T-helper 9 cell (primary cell): ENCODE data around the gene ANGEL1.

Experiments
- DNase-seq: peaks from one replicate; pipeline ENCODE4 v3.0.0-alpha.2; 2020

The ANGEL1 gene

DNA sequence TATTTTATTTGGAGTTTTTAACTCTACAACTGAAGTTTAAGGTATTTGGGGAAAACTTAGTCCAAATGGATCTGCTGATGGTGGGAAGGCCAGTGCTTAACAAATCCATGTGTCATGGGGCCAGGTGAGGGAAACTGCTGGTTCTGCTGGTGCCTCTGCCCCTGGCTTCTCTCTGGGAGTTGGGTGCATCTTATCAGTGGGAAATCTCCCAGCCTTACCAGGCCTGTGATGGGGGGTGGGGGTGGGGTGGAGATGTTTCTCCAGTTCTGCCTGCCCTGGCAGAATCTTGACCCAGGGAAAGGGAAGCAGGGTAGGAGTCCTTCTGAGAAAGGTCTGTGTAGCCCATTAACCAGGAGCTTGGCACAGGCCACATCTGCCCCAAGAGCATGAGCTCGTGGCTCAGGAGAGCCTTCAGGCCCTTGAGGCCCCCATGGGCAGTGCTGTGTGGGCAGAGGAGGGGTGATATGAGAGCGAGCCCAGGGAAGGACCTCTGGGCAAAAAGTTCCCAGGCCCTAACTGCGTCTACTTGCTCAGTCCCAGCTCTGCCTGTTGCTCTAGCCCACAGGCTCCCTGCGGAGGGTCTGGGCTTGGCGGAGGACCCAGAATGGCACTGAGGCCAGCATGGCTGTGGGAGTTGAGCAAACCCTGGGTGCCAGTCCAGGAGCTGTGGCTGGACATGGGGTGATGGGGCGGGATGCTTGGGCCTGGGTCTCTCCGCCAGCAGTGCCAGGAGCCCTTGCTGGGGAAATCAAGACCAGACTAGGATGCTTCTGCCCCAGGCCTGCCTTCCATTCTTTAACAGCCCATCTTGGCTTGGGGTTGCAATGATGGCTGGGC lies 33.2 kb downstream of the ANGEL1 start:
- DNase-seq: no peak

DNA sequence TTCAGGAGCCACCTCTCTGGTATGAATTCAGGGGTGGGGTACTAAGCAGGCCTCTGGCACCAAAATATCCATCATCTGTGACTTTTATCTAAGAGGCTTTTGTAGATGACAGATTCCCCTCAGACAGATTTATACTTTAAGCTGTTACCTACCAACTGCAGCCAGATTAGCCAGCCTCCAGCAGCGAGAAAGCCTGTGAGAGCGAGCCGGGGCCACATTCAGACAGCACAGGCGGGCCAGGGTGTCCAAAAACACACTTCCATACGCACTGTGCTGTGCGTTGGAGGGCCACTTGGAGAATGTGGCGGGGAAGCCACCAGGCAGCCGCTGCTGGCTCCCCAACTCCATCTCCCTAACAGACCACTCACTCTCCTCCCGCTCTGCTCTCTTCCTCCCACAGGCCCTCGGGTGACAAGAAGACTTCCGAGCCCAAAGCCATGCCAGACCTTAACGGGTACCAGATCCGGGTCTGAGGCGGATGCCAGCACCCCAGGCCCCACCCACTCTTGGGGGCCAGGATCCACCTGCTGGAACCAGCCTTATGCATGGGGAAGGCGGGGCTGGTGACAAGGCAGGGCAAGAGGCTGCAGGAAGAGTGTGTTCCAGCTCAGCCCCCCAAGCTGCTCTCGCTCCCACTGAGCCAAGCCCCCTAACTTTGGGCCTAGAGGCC lies 34.0 kb downstream of the ANGEL1 start:
- DNase-seq: no peak

DNA sequence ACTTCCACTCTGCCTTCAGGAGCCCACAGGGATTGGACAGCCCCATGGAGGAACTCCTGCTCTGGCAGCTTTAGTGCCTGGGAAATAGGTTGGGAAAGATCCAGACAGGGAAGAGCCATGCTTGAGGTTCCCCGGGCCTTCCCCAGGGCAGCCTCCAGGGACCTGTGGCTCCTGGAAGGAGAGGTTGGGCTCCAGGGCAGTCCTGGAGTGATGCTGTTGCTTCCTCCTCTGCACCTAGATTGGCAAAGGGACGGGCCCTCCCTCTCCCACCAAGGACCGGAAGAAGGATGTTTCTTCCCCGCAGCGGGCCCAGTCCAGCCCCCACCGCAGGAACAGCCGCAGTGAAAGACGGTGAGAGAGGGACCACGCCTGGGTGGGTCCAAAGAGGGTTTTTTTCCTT lies 35.0 kb downstream of the ANGEL1 start:
- no peak for DNase-seq

DNA sequence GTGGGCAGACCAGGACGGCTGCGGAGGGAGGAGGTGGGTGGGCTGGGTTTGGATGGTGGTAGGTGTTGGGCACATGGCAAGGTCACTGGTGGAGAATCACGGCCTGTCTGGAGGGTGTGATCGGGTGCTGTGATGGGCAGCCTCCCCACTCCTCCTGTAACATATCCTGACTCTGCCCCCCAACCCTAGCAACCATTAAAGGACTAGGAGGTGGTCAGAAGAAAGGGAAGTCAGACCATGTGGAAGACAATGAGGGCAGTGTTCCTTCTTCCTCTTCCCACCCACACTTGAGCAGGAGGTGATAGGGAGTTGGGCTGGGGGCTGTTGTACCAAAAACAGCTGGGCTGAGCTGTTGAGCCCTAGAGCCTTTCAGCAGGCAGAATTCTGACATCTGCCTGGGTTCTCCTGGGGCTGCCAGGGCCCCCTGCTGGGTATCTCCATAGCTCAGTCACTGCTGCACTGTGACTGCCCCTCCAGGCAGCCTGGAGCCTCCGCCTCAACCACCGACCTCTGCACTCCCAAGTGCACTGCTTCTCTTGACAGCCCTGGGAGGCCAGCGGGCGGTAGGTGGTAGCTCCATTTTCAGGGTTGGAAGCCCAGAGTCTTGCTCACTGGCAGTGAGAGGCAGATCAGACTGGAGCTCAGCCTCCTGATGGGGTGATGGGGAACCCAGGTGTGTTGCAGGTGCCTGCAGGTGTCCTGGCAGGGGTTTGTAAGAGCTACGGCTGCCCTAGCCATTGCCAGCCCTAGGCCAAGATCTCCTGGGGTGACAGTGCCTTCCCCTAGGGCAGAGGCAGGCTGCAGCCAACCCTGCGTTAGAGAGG lies 36.0 kb downstream of the ANGEL1 start:
- DNase-seq: no peak

DNA sequence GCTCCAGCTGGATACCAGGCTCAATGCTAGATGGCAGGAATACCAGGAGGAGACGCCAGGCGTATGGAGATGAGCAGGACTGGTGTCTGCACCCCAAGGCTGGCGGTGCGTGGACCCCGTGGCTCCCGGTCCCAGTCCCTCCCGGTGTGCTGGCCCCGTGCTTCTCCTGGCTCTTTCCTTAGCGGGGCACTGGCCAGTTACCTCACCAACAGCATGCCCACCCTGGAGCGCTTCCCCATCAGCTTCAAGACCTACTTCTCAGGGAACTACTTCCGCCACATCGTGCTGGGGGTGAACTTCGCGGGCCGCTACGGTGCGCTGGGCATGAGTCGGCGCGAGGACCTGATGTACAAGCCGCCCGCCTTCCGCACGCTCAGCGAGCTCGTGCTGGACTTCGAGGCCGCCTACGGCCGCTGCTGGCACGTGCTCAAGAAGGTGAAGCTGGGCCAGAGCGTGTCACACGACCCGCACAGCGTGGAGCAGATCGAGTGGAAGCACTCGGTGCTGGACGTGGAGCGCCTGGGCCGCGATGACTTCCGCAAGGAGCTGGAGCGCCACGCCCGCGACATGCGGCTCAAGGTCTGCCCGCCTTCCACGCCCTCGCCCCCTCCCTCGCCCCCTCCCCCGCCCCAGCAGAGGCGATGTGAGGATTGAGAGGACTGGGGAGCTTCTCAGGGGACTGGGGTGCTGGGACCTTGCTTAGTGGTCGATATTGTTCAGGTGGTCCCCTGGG lies 36.8 kb downstream of the ANGEL1 start:
- DNase-seq: no peak

DNA sequence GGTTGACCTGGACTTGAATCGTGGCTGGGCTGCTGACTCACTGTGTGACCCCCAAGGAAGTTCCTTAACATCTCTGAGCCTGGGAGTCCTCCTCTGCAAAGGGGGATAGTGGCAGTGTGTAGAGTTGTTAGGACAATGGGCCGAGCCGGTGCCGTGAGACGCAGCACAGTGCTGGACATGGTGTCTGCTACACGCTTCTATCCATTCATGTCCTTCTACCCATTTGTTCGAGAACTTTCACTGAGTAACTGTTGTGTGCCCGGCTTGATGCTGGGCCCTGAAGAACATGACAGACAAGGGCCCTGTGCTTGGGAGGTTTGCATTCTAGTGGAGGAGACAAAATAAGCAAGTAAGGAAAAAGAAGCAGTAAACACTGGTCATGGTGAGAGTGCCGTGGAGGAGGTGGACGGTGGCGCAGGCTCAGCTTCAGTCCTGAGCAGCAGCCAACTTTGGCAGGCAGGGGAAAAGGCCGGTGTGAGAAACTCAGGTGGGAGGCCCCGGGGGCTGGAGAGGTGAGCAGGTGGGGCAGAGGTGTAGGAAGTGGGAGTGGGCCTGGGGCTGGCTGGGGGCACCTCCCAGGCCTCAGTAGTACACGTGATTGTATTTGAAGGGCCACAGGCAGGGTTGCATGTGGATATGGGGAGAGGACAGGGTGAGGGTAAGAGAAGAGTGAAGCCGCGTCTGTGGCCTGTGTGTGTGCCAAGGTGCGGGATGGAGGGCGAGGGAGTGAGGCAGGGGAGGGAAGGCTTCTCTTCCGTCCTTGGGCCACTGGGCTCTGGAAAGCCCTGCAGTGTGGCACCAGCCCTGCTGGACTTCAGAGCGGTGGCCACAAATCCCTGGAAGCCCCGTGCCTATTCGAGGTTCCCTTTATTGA lies 37.6 kb downstream of the ANGEL1 start:
- no peak for DNase-seq

DNA sequence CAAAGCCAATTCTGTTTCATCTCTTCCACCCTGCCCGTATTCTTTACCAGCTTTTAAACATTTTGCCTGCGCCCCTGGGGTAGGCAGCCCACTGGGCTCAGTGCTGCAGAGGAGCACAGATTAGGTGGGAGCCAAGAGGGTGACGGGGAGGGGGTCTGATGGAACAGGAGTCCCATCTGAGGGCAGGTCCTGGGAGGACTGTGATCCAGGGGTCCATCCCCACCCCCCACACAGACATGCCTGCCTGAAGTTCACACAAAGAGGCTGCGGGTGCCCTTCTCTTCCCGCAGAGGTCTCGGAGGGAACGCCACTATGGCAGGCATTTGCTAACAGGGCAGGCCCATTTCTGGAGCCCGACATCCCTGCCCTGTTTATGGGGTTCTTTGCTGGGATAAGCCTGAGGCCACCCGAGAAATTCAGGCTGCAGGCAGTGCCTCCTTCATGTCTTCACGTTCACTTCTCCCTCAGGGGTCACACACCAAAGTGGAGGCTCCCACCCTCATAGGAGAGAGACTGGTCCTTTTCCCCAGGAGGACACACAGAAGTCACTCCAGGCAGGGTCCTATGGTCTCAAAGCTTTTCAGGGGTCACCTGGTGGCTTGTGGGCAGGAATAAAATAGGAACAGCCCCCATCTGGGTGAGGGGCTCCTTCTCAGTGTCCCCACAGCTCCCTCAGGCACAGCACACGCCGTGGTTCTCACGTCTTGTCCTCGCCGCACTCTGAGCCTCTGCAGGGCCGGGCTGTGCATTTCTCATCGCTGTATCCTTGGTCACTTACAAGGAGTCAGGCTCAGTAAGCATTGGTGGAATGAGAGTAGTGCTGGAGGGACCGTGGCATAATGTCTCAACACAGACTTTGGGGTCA lies 38.5 kb downstream of the ANGEL1 start:
- DNase-seq: no peak

DNA sequence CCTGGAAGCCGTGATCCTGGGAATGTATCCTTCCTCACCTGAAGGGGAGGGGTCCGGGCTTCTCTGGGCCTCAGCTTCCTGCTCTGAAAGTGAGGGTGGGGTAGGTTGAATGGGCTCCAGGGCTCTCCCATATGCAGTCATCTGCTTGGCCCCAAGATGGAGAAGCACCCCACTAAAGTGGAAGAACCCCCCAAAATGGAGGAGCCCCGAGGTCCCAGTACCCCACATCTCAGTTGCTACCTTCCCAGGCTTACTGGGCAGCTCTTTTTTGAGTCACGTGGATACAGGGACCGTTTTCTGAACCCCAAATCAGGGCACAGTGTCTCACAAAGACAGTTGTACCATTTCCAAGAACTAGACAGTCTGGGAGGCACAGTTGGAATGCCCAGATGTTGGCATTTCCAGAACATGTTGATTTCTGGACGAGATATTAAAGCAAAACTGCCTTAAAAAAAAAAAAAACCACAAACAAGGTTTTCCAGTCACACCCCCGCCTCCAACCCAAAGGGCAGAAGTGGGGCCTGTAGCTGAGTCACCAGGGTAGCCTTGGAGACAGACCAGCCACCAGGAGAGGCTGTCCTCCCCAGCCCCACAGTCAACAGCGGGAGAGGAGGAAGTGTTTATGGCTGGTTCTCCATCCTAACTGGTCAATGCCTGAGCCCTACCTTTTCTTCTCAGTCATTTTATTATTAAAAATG lies 39.3 kb downstream of the ANGEL1 start:
- no peak for DNase-seq

DNA sequence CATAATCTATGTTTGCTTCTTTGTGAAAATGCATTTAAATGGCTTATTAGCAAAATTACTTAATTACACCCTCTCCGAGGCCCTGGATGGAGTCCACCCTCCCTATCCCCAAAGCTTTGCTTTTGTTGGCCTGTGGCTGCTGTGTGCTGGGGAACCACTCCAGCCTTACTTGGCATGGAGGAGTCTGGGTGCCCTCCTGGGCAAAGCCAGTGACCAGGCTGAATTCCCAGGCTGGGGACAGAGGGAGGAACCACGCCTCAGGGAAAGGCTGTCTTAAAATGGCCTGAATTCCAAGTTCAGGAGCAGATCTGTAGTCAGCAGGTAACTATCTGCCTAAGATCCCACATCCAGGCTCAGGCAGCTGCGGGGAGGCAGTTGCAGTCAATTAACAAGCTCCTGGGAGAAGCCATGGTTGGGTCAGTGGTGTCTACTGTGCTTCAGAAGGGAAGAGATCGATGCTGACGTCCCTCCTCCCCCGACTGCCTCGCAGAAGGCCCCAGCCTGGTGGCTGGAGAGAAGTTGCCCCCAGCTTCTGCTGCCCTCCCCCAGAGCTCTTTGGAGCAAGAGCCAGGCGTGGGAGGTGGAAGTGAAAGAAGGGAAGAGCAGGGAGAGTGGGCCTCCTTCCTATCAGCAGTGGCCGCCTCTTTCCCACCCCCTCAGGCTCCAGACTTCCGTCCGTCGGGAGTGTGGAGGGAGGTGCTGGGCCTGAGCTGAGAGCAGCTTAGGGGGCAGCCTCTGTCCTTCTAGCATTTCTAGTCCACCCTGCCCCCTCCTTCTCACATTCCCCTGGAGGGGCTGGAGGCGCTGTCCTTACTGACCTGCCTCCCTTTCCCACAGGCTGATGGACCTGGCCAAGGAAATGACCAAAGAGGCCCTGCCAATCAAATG lies 40.1 kb downstream of the ANGEL1 start:
- no peak for DNase-seq

DNA sequence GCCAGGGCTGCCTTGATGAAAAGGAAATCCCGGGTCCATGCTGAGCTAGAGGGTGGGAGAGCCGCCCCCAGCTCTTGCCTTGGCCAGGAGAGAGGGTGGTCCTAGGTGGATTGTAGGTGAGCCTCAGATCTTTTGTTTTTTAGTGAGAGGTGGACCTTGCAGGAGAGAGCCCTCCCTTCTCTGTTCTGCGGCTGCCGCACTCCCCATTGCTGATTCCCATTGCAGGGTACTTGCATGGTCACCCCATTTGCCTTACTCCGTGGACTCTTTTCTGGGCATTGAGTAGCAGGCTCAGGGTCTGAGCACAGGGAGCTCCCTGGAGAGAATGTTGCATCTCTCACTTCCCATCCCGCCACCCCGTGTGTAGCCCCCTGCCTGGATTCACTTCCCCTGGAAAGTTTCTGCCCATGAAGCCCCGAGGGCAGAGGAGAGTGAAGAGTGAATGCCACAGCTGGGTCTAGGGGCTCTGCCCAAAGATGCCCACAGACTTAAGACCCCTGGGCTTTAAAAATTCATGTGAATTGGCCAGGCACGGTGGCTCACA lies 41.2 kb downstream of the ANGEL1 start:
- DNase-seq: no peak

DNA sequence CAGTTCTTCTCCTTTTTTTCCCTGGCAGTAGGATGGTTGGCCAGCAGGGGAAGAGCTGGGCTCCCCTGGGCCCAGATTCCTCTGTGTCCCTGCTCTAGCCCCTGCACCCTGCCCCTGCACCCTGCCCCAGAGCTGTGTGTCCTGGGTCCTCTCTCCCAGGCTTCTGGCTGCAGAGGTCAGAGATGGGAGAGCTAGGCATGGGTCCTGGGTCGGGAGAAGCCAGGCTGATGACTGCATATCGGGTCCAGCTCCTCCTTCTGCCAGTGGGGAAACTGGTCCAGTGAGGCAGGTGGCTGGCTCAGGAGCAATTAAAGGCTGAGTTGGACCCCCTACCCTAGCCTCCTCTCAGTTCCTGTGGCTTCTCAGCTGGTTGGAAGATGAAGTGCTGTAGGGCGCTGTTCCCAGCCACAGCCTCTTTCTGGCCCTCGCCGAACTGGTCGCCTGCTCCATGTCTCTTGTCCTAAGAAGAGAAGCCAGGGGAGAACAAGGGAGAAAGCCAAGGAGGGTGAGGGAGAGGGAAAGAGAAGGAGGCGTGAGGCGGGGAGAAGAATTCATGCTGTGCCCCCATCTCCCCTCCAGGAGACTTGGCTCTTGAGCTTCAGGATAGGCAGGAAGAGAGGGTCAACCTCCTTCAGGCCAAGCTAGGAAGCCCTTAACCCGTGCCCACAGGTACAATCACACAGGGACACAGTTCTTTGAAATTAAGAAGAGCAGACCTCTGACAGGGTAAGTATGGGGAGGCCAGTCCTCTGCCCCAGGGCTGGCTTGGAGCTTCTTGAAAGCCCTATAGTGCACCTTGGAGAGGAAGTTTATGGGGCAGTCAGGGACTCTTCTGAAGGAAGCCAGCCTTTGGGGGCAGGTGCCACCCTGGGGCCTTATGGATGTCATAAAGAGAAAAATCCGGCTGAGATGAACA lies 41.9 kb downstream of the ANGEL1 start:
- no peak for DNase-seq

DNA sequence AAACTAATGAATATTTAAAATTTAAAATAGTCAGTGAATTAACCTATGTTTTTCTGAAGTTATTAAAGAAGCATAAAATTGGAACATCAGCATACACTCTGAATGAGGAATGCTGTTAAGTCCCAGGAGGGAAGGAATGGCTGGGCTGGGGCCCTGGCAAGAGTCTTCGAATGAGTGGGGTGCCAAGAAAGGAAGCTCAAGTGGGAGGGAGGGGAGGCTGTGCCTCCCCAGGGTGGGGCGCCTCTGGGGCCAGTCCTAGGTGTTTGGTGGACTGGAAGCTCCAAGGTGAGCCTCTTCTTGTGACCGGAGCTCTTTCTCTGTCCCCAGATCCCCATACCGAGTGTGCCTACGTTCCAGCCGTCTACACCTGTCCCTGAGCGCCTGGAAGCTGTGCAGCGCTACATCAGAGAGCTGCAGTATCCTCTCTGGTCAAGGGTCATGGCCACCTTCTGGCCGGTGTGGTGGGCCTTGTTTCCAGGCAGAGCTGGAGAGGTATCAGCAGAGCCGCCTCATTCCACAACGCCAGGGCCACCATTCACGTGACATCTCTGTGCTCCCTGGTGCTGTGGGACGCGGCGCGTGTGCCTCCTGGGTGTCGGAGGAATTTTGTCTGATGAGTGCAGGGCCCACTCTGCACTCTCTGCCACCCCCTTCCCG lies 42.9 kb downstream of the ANGEL1 start:
- DNase-seq: no peak

DNA sequence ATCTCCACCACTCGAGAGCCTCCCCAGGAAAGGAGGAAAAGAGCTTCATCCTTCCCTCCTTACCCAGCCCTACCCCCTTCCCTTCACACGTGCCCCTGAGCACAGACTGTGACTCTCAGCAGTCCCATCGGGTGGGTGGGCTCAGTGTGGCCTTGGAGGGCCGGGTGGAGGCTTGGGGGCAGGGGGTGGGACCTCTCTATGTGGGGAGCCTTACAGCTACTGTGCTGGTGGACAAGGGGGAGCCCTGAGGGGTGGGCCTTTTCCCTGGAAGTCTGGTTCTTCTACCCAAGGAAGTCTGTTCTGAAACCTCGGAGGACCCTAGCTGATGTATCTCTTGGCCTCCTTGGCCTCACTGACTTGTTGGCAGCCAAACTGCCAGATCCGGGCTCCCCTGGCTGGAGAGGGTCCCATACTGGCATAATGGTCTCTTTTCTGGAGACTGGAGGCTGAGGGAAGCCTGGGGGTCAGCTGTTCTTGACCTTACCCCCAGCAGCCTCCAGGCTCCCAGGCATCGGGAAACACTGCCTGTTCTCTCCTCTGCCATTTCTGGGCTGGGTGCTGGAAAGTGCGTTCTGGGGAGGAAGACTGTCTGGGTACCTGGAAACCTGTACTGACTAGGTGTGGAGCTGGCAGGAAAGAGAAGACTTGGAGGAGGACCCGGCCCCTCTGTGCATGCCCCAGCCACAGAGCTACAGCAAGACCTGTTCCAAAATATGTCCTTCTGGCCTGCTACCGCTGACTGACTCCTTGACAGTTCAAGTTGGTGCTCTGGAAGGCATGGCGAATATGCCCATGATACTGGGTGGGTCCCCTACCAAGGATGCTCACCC lies 43.8 kb downstream of the ANGEL1 start:
- no peak for DNase-seq

DNA sequence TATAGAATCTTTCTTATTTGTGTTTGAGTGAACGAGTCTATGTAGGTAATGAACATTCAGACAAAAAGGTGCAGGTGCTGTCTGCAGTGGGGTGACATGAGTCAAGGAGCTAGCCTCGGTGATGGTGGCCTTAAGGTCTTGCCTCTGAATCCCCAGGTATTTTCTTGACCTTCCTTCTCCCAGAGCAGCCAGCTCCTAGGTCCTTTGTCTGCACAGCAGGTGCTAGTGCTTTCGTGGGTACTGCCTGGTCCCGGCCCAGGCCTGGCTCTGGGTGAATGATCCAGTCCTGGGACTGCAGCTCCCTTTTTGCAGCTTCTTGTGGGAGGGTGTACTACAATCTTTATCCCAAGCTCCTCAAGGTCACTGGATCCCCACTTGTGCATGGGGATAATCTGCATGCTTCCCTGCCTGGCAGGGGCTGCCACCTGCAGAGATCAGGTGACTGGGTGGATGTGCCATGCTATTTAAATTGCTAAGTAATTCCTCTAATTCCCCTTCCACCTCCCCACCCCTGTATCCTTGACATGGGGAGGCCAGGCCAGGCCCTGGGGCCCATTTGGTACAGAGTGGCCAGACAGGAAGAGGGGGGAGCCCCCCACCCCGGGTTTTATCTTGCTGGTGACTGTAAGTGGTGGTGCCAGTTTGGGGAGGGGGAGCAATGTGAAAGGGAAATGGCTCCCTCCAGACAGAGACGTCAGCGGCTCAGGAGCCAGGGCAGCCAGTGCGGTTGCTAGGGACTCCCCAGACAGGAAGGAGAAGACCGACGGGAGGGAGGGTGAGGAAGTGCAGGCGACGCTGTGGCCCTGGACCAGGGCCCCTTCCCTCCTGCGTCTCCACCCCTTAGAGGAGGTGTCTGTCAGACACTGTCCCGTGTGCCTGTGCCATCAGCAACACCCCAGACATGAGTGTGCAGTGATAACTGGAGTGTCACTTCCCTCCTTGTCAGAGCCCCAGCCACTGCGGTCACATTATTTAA lies 44.7 kb downstream of the ANGEL1 start:
- DNase-seq: peak; percentile 76

DNA sequence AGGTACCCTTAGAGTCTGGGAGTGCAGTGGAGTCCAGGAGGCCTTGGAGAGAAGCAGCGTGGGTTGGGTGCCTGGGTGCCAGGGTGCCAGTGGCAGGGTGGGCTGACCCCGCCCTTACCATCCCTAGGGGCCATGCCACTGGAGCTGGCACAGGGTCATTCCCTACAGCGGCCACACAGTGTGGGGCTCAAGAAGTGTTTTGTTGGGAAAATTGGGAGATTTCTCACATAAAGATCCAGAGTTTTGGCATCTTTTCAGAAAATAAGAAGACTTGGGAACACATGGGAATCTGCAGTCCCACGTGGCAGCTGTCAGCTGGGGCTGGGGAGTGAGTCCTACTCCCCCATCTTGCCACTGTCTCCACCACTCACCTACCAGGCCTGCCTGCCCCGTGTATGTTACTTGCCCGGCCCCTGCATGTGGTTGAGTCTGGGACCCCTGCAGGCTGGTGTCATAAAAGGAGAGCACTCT lies 47.2 kb downstream of the ANGEL1 start:
- DNase-seq: no peak
